Ovary (tissue), 3 donors: ENCODE results near the gene H2BK1.

ENCODE experiments used
- POLR2A ChIP-seq: fragments of 450-650 bp; IDR thresholded peaks from one replicate; pipeline ENCODE4 v1.6.1; 2017; ENCODE audit warnings: antibody characterized with exemption, mild to moderate bottlenecking, moderate library complexity
- TF ChIP-seq, protein P1 (sequence below), 3 donors: fragments of 450-650 bp in 2 of 3; fragments of 200-600 bp in 1 of 3; IDR thresholded peaks; one replicate each; pipeline versions ENCODE4 v1.5.1 to v1.8.0; 2016 to 2022; ENCODE audit warnings: antibody characterized with exemption in 3 of 3, mild to moderate bottlenecking in 1 of 3
- donor health status: DM: no; HTN: no; CAD: no.

DNA sequence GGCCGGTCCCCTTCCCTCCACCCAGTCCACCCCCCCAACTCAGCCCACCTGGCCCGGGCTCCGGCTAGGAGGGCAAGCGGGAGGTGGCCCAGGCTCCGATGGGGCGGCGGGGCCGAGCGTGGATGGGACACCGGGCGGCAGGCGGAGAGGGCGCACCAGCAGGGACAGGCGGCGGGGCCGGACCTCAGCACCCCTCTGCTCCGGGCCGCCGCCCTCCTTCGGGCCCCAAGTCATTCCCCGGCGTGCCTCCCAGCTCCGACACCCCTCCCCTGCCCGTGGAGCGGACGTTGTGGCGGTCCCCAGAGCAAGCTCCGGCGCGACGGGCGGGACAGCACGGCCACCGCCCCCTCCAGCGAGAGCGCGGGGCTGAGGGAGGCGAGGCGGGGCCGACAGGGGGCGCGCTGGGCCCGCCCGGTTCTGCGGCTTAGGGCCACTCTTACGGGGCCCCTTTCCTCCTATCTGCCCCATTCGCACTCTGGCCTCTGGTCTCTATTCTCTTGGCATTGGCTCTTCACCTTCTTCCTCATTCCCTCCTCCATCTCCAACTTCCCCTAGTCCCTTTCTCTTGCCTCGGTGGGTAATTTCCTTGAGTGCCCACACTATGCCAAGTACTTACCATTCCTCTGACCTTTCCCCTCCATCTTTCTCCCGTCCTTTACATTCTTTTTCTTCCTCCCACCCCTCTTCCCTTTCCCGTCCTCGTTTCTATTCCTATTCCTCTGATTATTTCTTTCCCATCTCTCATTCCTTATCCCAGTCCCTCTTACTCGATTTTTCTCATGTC, 42.1 kb downstream of the H2BK1 start:
- TF ChIP-seq, protein P1, sequence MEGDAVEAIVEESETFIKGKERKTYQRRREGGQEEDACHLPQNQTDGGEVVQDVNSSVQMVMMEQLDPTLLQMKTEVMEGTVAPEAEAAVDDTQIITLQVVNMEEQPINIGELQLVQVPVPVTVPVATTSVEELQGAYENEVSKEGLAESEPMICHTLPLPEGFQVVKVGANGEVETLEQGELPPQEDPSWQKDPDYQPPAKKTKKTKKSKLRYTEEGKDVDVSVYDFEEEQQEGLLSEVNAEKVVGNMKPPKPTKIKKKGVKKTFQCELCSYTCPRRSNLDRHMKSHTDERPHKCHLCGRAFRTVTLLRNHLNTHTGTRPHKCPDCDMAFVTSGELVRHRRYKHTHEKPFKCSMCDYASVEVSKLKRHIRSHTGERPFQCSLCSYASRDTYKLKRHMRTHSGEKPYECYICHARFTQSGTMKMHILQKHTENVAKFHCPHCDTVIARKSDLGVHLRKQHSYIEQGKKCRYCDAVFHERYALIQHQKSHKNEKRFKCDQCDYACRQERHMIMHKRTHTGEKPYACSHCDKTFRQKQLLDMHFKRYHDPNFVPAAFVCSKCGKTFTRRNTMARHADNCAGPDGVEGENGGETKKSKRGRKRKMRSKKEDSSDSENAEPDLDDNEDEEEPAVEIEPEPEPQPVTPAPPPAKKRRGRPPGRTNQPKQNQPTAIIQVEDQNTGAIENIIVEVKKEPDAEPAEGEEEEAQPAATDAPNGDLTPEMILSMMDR (IDR thresholded peaks at IDR 0.05) = peak in 1 of 3 donors; percentile 20
- TF ChIP-seq POLR2A = no peak
